GM20431 (cell line): Measurements from ENCODE around the gene CPZ.

Source experiments
- in situ Hi-C: fragments of 300-500 bp; cut with MseI, MboI; formaldehyde crosslinking; loops from one replicate; pipeline ENCODE4 v1.15.0; 2020; ENCODE audit warnings: low sequenced_read_pairs; ENCODE audit not compliant: unreplicated experiment

Gene CPZ

GRCh38 chr4:8664976-8665375 lies 72.4 kb downstream of the CPZ start:
- in situ Hi-C loops, result no loop called here

- in situ Hi-C loops, result no loop called here
These were observed 73.1 kb downstream of the CPZ start for GRCh38 chr4:8665406-8666360.

GRCh38 chr4:8666581-8666980 lies 74.0 kb downstream of the CPZ start:
- in situ Hi-C loops, result no loop called here
